Nephron (organoid): Measurements from ENCODE around the gene SNX5.

Source experiments
- H3K27ac Mint-ChIP-seq, 3 experiments: 2 replicates each; pipeline ENCODE4 v1.8.0; 2020; ENCODE audit warnings: mixed read lengths in 3 of 3, mild to moderate bottlenecking in 2 of 3, moderate library complexity in 1 of 3
- H3K27me3 Mint-ChIP-seq: 2 replicates; pipeline ENCODE4 v1.8.0; 2021; ENCODE audit warnings: low read depth, mild to moderate bottlenecking, moderate library complexity, mixed read lengths
- H3K36me3 Mint-ChIP-seq: 2 replicates; pipeline ENCODE4 v1.8.0; 2020; ENCODE audit warnings: low read depth, mixed read lengths
- H3K4me1 Mint-ChIP-seq: 2 replicates; pipeline ENCODE4 v1.8.0; 2020; ENCODE audit warnings: mixed read lengths
- H3K4me3 Mint-ChIP-seq, 3 experiments: 2 replicates each; pipeline ENCODE4 v1.8.0; 2020; ENCODE audit warnings: mild to moderate bottlenecking in 3 of 3, mixed read lengths in 3 of 3, moderate library complexity in 2 of 3
- H3K9me3 Mint-ChIP-seq: 2 replicates; pipeline ENCODE4 v1.8.0; 2020; ENCODE audit warnings: mixed read lengths
- CTCF ChIP-seq, 3 experiments: fragments of 200-600 bp; sonication (generic); IDR thresholded peaks; one replicate each; pipeline ENCODE4 v1.5.0; 2021; ENCODE audit warnings: antibody characterized with exemption in 3 of 3; ENCODE audit not compliant: unreplicated experiment in 3 of 3

The SNX5 gene

GRCh38 chr20:17919149-17919548 lies 49.4 kb downstream of the SNX5 start:
- H3K9me3 Mint-ChIP-seq = no peaks in the 10 kb centered on the region
- peaks cover 2% of the 10 kb centered on the region for H3K27me3 Mint-ChIP-seq
- no peaks in the 10 kb centered on the region for H3K36me3 Mint-ChIP-seq
- TF ChIP-seq CTCF (IDR thresholded peaks at IDR 0.05; ENCODE audit: unreplicated experiment in 3 of 3) = no peak
- no peak overlapping the region for H3K4me3 Mint-ChIP-seq
- peaks cover 24% of the 10 kb centered on the region for H3K4me1 Mint-ChIP-seq
- no peak overlapping the region for H3K27ac Mint-ChIP-seq

- H3K27me3 Mint-ChIP-seq = no peaks in the 10 kb centered on the region
- no peak overlapping the region for H3K4me3 Mint-ChIP-seq
- H3K27ac Mint-ChIP-seq = no peak overlapping the region
- H3K36me3 Mint-ChIP-seq = no peaks in the 10 kb centered on the region
- peaks cover 15% of the 10 kb centered on the region for H3K4me1 Mint-ChIP-seq
- H3K9me3 Mint-ChIP-seq = no peaks in the 10 kb centered on the region
- TF ChIP-seq CTCF (IDR thresholded peaks at IDR 0.05; ENCODE audit: unreplicated experiment in 3 of 3) = no peak
Measured at GRCh38 chr20:17917832-17918618, 50.6 kb downstream of the SNX5 start.

- no peak overlapping the region for H3K4me3 Mint-ChIP-seq
- no peaks in the 10 kb centered on the region for H3K27me3 Mint-ChIP-seq
- no peaks in the 10 kb centered on the region for H3K36me3 Mint-ChIP-seq
- H3K27ac Mint-ChIP-seq = no peak overlapping the region
- peaks cover 9% of the 10 kb centered on the region for H3K4me1 Mint-ChIP-seq
- no peak for TF ChIP-seq CTCF (IDR thresholded peaks at IDR 0.05; ENCODE audit: unreplicated experiment in 3 of 3)
- no peaks in the 10 kb centered on the region for H3K9me3 Mint-ChIP-seq
Measured at GRCh38 chr20:17916433-17916891, 52.1 kb downstream of the SNX5 start.

- Mint-ChIP-seq H3K27ac (no peak overlapping the region), H3K36me3 (no peaks in the 10 kb centered on the region), H3K9me3 (no peaks in the 10 kb centered on the region), H3K4me1 (peaks cover 22% of the 10 kb centered on the region), H3K27me3 (no peaks in the 10 kb centered on the region), H3K4me3 (no peak overlapping the region)
- no peak for TF ChIP-seq CTCF (IDR thresholded peaks at IDR 0.05; ENCODE audit: unreplicated experiment in 3 of 3)
Measured at GRCh38 chr20:17914957-17915356, 53.6 kb downstream of the SNX5 start.

GRCh38 chr20:17912916-17913315 lies 55.7 kb downstream of the SNX5 start:
- Mint-ChIP-seq H3K36me3 (no peaks in the 10 kb centered on the region), H3K4me1 (peaks cover 34% of the 10 kb centered on the region), H3K27ac (no peak overlapping the region), H3K27me3 (no peaks in the 10 kb centered on the region), H3K4me3 (no peak overlapping the region), H3K9me3 (no peaks in the 10 kb centered on the region)
- TF ChIP-seq CTCF (IDR thresholded peaks at IDR 0.05; ENCODE audit: unreplicated experiment in 3 of 3) = no peak

GRCh38 chr20:17911927-17912326 lies 56.7 kb downstream of the SNX5 start:
- no peak overlapping the region for H3K4me3 Mint-ChIP-seq
- TF ChIP-seq CTCF (IDR thresholded peaks at IDR 0.05; ENCODE audit: unreplicated experiment in 3 of 3) = no peak
- H3K27ac Mint-ChIP-seq = peak overlapping the region in 1 of 3 experiments; percentile 58
- no peaks in the 10 kb centered on the region for H3K36me3 Mint-ChIP-seq
- no peaks in the 10 kb centered on the region for H3K9me3 Mint-ChIP-seq
- H3K27me3 Mint-ChIP-seq = no peaks in the 10 kb centered on the region
- H3K4me1 Mint-ChIP-seq = peaks cover 34% of the 10 kb centered on the region
